HG03521 (cell line): ENCODE measurements around the gene BAIAP2L1.
A peak's percentile ranks its signal among the peaks of the same experiment; 100 is the strongest.

ENCODE experiments used
- ATAC-seq: cut with Tn5 transposase; IDR thresholded peaks from one replicate; pipeline ENCODE4 v1.9.1; 2021; ENCODE audit warnings: mild to moderate bottlenecking, moderate library complexity; ENCODE audit not compliant: unreplicated experiment

BAIAP2L1 gene

GRCh38 chr7:98280791-98281756 lies 119.8 kb downstream of the BAIAP2L1 start, which contains the start of gene BRI3:
BRI3 (plus strand) TSS chr7:98281686; CDS start chr7:98281796, 110 bp downstream.
- peak; percentile 76 for ATAC-seq

- ATAC-seq = no peak
These were observed 120.6 kb downstream of the BAIAP2L1 start for GRCh38 chr7:98280296-98280695.

- no peak for ATAC-seq
These were observed 122.0 kb downstream of the BAIAP2L1 start for GRCh38 chr7:98278936-98279335.

GRCh38 chr7:98278408-98278807 lies 122.5 kb downstream of the BAIAP2L1 start:
- no peak for ATAC-seq

DNA sequence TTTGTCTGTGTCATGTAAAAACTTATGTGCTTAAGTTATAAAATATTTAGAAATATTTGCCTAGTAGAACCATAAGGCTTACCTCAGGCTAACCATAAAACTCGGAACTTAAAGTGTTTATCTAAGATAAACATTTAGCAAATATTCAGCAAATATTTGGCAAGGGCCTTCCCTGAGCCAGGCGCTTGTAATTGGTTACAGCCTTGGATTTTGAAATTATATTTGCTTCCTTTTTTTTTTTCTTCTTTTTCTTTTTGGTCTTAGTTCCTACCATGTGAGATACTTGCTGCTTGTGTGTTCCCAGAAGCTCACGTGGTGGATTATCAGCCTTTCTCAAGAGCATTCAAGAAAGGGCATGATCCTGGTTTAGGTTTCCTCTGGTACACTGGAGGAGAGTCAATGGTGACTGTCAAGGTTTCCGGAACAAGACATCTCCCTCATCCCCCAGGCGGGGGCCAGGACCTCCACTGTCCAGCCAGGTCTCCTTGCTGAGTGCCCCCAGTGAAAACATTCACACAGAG lies 124.6 kb downstream of the BAIAP2L1 start:
- no peak for ATAC-seq

- ATAC-seq = no peak
These were observed 133.6 kb downstream of the BAIAP2L1 start for GRCh38 chr7:98267303-98267702.

GRCh38 chr7:98266840-98267239 lies 134.1 kb downstream of the BAIAP2L1 start:
- ATAC-seq = no peak

GRCh38 chr7:98265841-98266271 lies 135.0 kb downstream of the BAIAP2L1 start:
- ATAC-seq = no peak

DNA sequence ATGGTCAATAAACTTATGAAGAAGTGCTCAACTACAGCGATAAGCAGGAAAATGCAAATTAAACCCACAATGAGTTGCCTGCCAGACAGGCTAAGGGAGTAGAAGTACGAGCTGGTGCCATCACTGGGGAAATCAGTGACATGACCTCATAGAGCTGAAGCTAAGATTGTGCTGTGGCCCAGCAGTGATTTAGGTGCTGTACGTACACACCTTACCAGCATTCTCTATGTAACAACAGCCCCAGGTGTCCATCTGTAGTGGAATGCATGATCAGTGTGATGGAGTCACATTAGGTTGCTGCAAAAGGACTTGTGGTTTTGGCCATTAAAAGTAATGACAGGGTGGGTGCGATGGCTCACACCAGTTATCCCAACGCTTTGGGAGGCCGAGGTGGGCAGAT lies 143.2 kb downstream of the BAIAP2L1 start:
- ATAC-seq = no peak

- no peak for ATAC-seq
These were observed 144.5 kb downstream of the BAIAP2L1 start for GRCh38 chr7:98256431-98256830.

DNA sequence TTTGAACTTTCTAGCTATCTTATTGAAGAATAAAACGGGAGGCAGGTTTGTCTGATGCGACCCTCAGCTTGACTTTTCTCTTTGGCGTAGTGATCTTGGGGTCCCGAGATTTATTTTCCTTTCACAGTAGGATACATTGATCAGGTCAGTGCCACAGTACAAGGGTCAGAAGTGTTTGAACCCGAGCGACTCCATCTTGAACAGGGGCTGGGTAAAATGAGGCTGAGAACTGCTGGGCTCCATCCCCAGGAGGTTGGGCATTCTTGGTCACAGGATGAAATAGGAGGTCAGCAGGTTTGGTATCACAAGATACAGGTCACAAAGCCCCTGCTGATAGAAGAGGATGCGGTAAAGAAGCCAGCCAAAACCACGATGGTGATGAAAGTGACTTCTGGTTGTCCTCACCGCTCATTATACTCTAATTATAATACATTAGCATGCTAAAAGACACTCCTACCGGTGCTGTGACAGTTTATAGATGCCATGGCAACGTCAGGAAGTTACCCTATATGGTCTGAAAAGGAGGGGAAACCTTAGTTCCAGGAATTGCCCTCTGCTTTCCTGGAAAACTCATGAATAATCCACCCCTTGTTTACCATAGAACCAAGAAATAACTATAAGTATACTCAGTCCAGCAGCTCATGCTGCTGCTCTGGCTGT lies 145.8 kb downstream of the BAIAP2L1 start:
- ATAC-seq = no peak

GRCh38 chr7:98254516-98254915 lies 146.4 kb downstream of the BAIAP2L1 start:
- ATAC-seq = no peak

- no peak for ATAC-seq
These were observed 148.3 kb downstream of the BAIAP2L1 start for GRCh38 chr7:98252425-98253054.

DNA sequence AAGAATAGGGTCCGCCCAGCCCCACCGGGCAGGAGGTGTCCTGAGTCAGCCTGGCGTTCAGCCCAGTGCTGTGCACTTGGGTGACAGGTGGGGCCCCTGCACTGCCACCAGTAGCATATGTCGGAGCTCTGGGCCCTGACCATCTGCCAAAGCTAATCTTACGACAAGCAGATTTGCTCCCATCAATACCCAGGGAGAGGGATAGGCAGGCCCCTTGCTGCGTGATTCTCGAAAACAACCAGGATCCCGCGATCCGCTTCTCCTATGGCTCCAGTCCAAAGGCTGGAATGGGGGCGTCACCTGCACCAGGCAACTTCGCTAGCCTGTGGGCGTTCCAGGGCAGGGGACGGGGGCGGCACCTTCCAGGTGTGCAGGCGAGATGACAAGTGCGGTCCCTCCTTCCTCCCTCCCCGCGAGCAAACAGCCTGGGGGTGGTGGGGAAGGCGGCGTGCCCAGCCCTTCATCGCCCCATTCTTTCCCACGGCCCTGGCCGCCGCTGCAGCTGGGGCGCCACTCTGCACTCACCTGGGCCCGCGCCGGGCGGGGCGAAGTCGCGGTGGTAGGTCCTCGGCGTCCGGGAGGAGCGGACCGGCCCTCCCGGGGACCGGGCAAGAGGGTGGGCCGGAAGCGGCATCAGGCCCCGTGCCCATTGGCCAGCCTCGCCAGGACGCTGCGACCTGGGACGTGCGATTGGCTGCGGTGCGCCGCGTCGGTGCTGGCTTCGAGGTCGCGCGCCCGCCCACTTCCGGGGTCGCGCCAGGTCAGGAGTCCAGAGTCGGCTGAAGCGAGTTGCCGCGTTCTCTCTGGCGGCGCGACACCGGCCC lies 149.1 kb downstream of the BAIAP2L1 start, which contains the start of gene TECPR1:
TSS of gene TECPR1 (minus strand) at position 632 of the 824 bp plus-strand sequence. CDS start 6,086 bp downstream, outside the sequence.
- peak; percentile 97 for ATAC-seq

DNA sequence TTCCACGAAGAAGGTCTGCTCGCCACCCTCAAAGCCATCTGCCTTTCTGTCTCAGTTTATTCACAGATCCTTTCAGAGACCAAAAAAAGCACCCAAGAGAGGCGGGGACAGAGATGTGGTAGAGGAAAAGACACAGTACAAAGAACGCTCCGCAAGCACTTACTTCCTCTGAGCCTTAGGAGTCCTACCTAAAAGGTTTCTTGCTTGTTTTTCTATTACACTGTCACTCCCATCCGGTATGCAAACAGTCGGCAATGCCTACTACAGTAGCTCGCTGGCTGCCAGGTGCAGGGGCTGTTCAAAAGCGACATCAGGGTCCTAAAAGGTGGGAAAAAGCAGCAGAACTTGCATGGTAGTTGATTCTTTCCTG lies 149.7 kb downstream of the BAIAP2L1 start:
- ATAC-seq = no peak

GRCh38 chr7:98250789-98251188 lies 150.1 kb downstream of the BAIAP2L1 start:
- no peak for ATAC-seq

- no peak for ATAC-seq
These were observed 151.8 kb downstream of the BAIAP2L1 start for GRCh38 chr7:98249106-98249505.

- no peak for ATAC-seq
These were observed 152.7 kb downstream of the BAIAP2L1 start for GRCh38 chr7:98248156-98248555.

- no peak for ATAC-seq
These were observed 156.0 kb downstream of the BAIAP2L1 start for GRCh38 chr7:98244871-98245270.

DNA sequence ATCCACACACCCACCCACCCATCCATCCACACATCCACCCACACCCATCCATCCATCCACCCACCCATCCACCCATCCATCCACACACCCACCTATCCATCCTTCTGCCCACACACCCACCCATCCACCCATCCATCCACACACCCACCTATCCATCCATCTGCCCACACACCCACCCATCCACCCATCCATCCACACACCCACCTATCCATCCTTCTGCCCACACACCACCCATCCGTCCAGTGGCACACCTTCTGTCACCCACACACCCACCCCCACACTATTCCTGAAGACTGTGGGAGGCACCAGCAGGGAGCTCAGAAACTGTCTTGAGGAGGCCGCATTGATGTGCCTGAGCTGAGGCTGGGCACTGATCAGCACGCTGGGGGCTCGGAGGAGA lies 158.0 kb downstream of the BAIAP2L1 start:
- ATAC-seq = no peak
